ENCODE measurements around the gene NECAB2. TPM values are rescaled to one million over a fixed set of nuclear protein-coding genes. Genes with fewer than 3 reads are reported as not detected.
A peak's percentile ranks its signal among the peaks of the same experiment; 100 is the strongest.

NECAB2 gene
- total RNA-seq, 1 experiment from 2014 or later = not detected

DNA sequence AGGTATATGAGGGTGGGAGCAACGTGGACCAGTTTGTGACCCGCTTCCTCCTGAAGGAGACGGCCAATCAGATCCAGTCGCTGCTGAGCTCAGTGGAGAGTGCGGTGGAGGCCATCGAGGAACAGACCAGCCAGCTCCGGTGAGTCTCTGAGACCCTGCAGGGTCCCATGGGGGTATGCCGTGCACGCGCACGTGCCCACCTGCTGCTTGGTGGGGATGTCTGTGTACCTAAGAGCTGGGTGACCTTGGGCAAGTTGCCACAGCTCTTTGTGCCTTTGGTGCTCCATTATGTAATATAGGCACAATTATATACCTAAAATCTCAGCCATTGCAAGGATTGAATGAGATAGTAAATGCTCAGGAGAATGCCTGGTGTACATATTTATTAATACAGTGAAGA lies 22.4 kb downstream of the NECAB2 start:
- Histone ChIP-seq H3K36me3 (no peaks in the 10 kb centered on the region), H3K9me3 (no peaks in the 10 kb centered on the region)
- no peak for DNase-seq

DNA sequence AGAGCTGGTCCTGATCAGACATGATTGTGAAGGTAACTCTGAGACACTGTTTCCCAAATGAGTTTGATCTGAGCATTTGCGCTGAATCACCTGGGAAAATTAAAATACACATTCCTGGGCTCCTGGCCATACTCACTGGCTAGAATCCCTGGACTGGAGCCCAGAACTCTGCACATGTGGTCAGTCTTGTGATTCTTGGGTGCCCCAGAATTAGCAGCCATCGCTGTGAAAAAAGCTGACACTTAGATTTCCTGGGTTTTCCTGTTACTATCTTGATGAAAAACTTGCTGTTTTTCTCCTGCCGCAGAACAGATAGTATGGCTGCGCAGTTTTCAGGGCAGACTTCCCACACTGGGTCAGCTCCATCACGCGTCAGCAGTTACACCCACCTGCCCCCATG lies 24.6 kb downstream of the NECAB2 start:
- no peaks in the 10 kb centered on the region for H3K9me3 ChIP-seq
- H3K36me3 ChIP-seq = no peaks in the 10 kb centered on the region
- H3K27me3 ChIP-seq = no peaks in the 10 kb centered on the region; the same call in 1 of the 2 replicates
- H3K4me3 ChIP-seq = no peak overlapping the region
- DNase-seq = peak; percentile 6

More for the DNA sequence above, 22.4 kb downstream of the NECAB2 start:
- H3K27me3 ChIP-seq = no peaks in the 10 kb centered on the region; the same call in none of the 2 replicates
- no peak overlapping the region for H3K4me3 ChIP-seq

DNA sequence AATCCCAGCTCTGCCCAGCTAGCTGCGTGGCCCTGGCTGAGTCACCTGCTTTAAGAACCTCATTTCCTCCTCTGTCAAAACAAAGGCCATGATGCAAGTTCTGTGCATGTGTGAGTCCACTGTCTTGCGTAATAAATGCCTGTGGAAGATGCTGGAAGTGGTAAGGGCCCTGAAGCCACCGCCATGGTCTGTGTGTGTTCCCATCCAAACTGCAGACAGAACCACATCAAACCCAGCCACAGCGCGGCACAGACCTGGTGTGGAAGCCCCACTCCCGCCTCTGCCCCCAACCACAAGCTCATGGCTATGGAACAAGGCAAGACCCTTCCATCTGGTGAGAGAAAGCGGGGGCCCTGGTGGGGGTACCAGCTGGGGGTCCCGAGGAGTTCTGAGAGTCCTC lies 26.0 kb downstream of the NECAB2 start:
- Histone ChIP-seq H3K36me3 (no peaks in the 10 kb centered on the region), H3K9me3 (no peaks in the 10 kb centered on the region), H3K4me3 (no peak overlapping the region), H3K27me3 (no peaks in the 10 kb centered on the region)
- peak; percentile 14 for DNase-seq

DNA sequence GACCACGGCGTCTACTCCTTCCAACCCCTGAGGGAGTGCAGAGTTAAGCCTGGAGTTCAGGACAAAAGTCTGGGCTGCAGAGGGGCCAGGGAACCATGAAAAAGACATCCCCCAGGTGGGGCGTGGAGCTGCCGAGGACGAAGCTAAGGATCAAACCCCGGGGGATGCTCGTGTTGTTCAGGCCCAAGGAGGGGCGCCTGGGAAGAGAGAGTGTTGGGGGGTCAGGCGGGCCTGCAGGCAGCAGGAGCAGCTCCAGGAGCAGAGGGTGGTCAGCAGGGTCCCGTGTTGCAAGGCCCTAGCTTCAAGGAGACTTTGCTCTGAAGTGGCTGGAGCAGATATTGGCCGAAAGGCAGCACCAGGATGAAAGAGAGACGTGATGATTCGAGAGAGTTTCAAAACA lies 26.7 kb downstream of the NECAB2 start:
- Histone ChIP-seq H3K36me3 (no peaks in the 10 kb centered on the region), H3K9me3 (no peaks in the 10 kb centered on the region), H3K4me3 (no peak overlapping the region), H3K27me3 (no peaks in the 10 kb centered on the region)
- DNase-seq = no peak

DNA sequence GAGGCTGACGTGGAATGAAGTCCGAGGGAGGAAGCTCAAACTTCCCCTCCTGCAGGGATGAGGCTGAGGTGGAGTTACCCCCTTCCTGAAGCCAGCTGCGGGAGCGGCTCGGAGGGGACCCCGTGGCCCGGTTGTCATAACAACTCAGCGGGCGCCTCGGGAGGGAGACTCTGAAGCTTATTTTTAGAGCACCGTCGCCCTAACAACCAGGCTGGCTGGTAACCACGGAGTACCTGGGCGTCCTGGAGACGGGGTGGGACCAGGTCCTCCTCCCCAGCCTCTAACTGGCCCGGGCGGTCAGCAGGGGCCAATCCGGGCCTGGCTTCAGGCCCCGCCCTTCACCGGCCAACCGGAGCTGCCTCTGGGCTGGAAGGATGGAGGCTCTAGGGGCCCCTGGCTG lies 27.7 kb downstream of the NECAB2 start:
- H3K9me3 ChIP-seq = no peaks in the 10 kb centered on the region
- H3K4me3 ChIP-seq = no peak overlapping the region
- no peaks in the 10 kb centered on the region for H3K36me3 ChIP-seq
- H3K27me3 ChIP-seq = no peaks in the 10 kb centered on the region
- no peak for DNase-seq

DNA sequence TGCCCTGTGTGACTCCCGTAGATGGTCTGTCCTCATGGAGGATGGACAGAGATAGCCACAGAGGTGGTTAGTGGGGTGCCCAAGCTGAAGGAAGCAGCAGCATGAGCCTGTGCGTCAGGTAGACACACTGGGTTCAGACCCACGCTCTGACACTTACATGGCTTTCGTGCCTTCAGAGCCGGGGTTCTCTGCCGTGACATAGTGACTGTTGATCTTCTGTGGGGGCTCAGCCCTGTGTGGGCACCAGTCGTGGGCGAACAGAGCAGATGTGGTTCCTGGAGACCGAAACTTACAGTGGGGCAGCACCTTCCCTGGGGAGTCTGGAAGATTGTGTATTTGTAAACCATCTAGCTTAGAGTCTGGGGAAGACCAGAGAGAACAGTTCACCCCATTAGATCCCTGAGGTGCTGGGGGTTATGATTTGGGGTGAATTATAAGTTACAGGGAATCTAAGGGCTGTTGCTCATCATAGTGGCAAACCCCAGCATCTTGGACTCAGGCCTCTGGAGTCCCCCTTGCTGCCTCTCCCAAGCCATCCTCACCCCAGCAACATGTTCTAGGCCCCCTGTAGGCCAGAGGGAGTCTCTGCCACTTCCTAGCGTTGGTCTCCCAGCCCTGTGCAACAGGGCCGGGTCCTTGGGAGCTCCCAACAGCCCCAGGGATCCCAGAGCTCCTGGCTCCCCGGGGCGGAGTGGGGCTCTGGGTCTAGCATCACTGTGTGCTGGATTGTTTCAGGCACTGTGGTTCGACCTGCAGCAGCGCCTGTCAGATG lies 28.6 kb downstream of the NECAB2 start:
- H3K9me3 ChIP-seq = no peaks in the 10 kb centered on the region
- H3K27me3 ChIP-seq = no peaks in the 10 kb centered on the region
- H3K36me3 ChIP-seq = no peaks in the 10 kb centered on the region
- DNase-seq = no peak
- H3K4me3 ChIP-seq = no peak overlapping the region

DNA sequence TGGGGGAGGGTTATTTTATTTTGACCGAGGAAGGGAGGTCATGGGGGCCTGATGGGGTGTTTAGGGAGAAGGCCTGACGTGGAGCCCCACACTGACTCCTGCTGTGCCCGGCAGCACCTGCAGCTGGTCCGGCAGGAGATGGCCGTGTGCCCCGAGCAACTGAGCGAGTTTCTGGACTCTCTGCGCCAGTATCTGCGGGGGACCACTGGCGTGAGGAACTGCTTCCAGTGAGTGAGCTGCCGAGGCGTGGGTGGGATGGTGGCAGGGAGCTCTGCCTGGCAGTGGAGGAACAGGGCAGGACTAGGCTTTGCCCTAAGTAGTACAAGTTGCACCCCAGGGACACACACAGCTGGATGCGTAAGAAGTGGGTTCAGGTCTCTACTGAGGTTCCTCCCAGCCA lies 30.0 kb downstream of the NECAB2 start:
- no peaks in the 10 kb centered on the region for H3K9me3 ChIP-seq
- no peaks in the 10 kb centered on the region for H3K36me3 ChIP-seq
- no peak overlapping the region for H3K4me3 ChIP-seq
- H3K27me3 ChIP-seq = no peaks in the 10 kb centered on the region
- no peak for DNase-seq

DNA sequence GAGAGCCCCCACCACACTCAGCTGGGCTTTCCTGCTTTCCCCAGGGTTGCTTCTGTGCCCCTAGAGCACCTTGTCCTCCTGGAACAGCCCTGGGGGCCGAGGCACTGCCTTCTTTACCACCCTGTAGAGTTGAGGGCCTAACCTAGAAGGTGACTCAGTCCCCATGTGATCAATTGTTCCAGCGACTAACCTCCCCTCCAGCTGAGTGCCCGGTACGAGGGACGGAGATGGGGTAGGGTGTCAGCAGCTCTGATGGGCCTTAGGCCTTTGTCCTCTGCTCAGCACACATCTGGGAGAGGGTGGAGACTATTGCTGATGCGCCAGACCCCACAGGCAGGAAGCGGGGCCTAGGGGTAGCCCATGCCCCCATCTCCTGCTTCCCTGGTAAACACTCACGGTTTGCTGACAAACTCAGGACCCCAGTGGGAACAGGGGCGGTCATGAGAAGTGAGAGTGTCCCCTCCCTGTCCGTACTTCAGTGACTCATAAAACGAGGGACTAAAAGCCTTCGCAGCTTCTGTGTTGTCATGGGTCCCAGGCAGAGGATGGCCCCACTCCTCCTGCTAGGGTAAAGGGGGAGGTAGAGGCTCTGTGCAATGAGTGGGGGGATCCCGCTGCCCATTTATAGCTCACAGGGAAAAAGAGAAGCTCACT lies 33.1 kb downstream of the NECAB2 start:
- DNase-seq = no peak
- no peaks in the 10 kb centered on the region for H3K9me3 ChIP-seq
- no peaks in the 10 kb centered on the region for H3K27me3 ChIP-seq
- no peaks in the 10 kb centered on the region for H3K36me3 ChIP-seq
- H3K4me3 ChIP-seq = no peak overlapping the region

DNA sequence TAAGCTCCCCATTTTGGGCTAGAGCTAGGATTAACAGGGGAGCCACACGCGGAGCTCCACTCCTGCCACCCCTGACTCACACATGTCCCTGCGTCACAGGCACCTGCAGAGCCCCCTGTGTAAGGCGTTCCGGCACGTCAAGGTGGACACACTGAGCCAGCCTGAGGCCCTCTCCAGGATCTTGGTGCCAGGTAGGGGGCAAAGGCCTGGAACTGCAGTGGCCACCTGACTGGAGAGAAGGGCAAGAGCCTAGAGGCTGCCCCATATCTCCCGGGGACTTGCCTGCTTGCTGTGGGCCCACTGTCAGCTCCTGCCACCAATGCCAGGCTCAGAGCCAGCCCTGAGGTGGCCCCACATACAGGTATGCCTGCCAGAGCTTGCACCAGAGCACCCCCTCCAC lies 33.7 kb downstream of the NECAB2 start:
- Histone ChIP-seq H3K4me3 (no peak overlapping the region), H3K27me3 (no peaks in the 10 kb centered on the region), H3K36me3 (no peaks in the 10 kb centered on the region), H3K9me3 (no peaks in the 10 kb centered on the region)
- DNase-seq = no peak

DNA sequence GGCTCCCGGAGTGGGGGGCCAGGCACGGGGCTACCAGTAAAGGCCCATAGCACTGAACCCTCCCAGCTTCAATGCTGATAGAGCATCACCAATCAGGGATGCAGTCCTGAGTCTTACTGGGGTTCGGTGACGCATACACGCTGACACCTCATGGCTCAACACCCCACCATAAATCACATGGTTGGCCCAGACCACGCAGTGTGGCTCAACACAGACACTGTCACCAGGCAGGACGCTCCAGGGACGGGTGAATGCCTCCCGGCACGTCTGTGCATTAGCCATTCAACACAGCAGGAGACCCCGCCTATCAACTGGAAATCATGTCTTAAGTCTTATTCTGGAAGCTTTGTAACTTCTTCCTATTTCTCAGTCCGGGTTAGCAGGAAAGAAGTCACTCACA lies 35.0 kb downstream of the NECAB2 start:
- Histone ChIP-seq H3K27me3 (no peaks in the 10 kb centered on the region), H3K9me3 (no peaks in the 10 kb centered on the region), H3K36me3 (no peaks in the 10 kb centered on the region), H3K4me3 (no peak overlapping the region)
- DNase-seq = no peak

DNA sequence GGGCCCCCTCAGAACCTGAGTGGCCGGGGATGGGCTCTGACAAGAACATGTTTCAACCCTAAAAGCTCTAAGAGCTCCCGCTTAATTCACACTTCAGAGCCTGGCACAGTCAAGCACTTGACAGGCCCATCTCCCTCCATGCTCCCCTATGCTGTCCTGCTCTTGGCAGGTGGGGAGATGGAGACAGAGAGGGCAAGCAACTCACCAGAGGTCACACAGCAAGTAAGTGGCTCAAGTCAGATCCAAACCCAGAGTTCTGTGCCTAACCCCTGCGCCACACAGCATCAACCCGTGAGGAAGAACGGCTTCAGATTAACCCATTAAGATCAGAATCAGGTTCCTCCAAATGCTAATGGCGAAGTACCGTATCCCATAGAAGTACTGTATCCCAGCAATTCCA lies 36.4 kb downstream of the NECAB2 start:
- H3K4me3 ChIP-seq = no peak overlapping the region
- no peaks in the 10 kb centered on the region for H3K36me3 ChIP-seq
- no peaks in the 10 kb centered on the region for H3K9me3 ChIP-seq
- no peak for DNase-seq
- no peaks in the 10 kb centered on the region for H3K27me3 ChIP-seq

DNA sequence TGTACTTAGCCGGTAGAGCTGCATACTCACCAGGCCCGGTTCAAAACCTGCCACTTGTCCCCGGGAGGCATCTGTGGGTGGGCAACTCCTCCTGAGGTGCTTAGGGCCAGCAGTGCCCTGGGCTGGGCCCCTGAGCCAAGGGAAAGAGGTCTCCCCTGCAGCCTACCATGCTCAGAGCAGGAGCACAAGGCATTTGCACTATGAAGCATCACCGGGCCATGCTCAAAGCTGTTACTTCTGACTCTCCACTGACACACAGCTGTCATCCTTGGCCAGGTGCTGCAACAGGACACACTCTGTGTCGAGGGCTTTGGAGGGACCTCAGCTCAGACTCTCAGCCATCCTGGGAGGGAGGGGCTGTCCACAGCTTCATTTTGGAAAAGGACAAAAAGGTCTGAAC lies 37.3 kb downstream of the NECAB2 start:
- no peak for DNase-seq
- no peaks in the 10 kb centered on the region for H3K27me3 ChIP-seq
- H3K36me3 ChIP-seq = no peaks in the 10 kb centered on the region

DNA sequence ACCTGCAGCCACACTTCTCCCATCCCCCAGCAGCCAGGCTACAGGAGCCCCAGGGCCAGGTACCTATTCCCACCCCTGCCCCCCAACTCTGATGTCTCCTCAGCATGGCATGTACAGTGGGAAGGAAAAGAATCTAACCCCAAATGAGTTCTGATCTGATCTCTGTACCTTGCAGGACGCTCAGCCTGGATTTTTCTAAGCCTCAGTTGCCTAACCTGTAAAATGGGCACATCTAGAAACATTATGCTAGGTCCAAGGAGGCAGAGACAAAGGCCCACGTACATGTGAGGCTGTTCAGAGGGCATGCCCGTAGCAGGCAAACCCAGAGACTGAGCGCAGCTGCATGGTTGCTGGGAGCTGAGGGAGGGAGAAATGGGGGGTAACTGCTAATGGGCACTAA lies 39.5 kb downstream of the NECAB2 start:
- Histone ChIP-seq H3K9me3 (no peaks in the 10 kb centered on the region), H3K4me3 (no peak overlapping the region), H3K27me3 (no peaks in the 10 kb centered on the region), H3K36me3 (no peaks in the 10 kb centered on the region)
- no peak for DNase-seq

More for the DNA sequence above, 37.3 kb downstream of the NECAB2 start:
- Histone ChIP-seq H3K9me3 (no peaks in the 10 kb centered on the region), H3K4me3 (no peak overlapping the region)

DNA sequence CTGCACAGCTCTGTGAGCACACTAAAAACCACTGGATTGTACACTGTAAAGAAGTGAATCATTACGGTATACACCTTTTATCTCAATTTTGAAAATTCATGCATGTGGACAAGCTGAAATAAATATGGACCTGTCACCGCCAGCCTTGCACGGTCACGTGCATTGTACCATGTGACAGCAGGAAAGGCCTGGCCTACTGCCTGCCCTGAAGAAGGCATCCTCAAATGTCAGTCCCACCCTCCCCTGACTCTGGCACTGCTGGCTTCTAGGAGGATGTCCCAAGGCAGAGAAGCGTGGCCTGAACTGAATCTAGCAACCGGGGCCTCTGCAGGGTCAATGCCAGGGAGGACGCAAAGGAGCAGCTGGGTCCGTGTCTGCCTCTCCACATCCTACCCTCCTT lies 39.9 kb downstream of the NECAB2 start:
- no peaks in the 10 kb centered on the region for H3K9me3 ChIP-seq
- DNase-seq = no peak
- H3K36me3 ChIP-seq = no peaks in the 10 kb centered on the region
- H3K4me3 ChIP-seq = no peak overlapping the region
- no peaks in the 10 kb centered on the region for H3K27me3 ChIP-seq

DNA sequence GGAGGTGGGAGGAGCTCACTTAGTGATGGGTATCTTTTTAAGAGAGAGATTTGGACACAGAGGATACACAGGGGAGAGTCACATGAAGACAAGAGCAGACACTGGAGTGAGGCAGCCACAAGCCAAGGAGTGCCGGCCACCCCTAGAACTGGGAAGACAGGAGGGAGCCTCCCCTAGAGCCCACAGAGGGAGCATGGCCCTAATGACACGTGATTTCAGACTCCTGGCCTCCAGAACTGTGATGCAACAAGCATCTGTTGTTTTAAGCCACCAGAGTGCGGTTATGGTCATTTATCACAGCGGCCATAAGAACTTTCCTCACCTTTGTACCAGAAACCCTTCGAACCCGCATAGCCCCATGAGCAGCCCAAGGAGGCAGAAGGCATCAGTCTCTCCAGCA lies 41.2 kb downstream of the NECAB2 start:
- Histone ChIP-seq H3K4me3 (no peak overlapping the region), H3K27me3 (no peaks in the 10 kb centered on the region), H3K36me3 (no peaks in the 10 kb centered on the region), H3K9me3 (no peaks in the 10 kb centered on the region)
- DNase-seq = no peak

DNA sequence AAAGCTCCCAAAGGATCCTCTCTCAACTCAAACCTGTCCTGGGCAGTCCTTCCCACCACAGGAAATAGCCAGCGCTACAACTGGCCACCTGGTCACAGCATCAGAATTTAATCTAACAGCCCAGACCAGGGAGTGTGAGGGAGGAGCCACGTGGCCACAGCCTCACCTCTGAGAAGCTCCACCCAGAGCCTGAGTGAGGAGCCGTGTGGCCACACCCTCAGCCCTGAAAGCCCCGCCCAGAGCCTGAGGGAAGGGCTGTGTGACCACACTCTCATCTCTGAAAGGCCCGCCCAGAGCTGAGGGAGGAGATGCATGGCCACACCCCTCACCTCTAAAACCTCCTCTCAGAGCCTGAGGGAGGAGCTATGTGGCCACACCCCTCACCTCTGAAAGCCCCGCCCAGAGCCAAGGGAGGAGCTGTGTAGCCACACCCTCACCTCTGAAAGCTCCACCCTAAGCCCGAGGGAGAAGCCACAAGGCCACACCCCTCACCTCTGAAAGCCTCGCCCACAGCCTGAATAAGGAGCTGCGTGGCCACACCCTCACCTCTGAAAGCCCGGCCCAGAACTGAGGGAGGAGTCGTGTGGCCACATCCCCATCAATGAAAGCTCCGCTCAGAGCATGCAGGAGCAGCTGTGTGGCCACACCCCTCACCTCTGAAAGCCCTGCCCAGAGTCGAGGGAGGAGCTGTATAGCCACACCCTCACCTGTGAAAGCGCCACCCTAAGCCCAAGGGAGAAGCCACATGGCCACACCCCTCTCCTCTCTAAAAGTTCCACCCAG lies 45.9 kb downstream of the NECAB2 start:
- Histone ChIP-seq H3K4me3 (no peak overlapping the region), H3K36me3 (no peaks in the 10 kb centered on the region), H3K9me3 (no peaks in the 10 kb centered on the region), H3K27me3 (no peaks in the 10 kb centered on the region)
- DNase-seq = peak; percentile 73

DNA sequence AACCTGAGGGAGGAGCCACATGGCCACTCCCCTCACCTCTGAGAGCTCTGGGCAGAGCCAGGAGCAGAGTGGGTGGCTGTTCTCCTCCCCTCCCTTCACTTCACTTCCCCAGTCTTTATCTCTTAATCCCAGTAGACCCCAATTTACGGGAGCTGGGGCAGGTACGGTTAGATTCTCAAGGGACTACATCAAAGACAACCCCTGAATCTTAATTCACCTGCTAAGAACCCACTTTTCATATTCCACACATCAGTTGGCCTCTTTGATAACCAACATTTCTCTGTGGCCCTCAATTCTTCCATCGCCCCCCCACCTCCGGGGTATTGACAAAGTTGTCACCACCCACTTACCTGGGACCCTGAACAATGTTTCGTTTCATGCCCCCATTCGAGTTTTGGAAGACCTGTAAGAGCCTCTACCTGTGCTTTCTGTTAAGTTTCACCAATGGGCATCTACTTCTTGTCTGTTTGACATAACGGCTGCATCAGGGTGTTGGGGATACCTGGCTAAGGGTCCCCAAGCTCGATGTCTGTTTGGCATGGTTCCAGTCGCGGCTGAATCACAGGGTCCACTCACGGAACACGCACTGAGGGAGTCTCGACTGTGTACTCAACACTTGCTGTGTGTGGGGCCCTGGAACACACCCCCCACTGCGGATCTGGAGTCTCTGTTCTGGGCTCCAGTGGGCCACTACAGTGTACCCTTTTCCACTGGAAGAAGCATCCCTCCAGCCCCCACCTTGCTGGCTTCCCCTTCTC lies 46.7 kb downstream of the NECAB2 start:
- Histone ChIP-seq H3K27me3 (no peaks in the 10 kb centered on the region), H3K36me3 (no peaks in the 10 kb centered on the region), H3K4me3 (no peak overlapping the region), H3K9me3 (no peaks in the 10 kb centered on the region)
- DNase-seq = no peak
